SU-DHL-6 (cell line): ENCODE measurements around the gene HNRNPM.

ENCODE experiments used
- H2AFZ ChIP-seq: fragments of 200-600 bp; sonication (generic); 2 replicates; pipeline ENCODE4 v1.6.1; 2014; ENCODE audit warnings: low read depth, mild to moderate bottlenecking, moderate library complexity, mixed read lengths, antibody characterized with exemption, low read length; ENCODE audit not compliant: severe bottlenecking
- H3F3A ChIP-seq: fragments of 200-600 bp; shearing (Covaris generic); 2 replicates; pipeline ENCODE4 v1.6.0; 2016; ENCODE audit warnings: antibody characterized with exemption, mild to moderate bottlenecking; ENCODE audit not compliant: insufficient read depth
- H3K27ac ChIP-seq: fragments of 200-600 bp; sonication (generic); 2 replicates; pipeline ENCODE4 v1.5.1; 2016; ENCODE audit warnings: low read depth, mild to moderate bottlenecking, low read length, moderate library complexity, mixed read lengths
- H3K27me3 ChIP-seq: fragments of 200-600 bp; sonication (generic), shearing (Covaris generic); 2 replicates; pipeline ENCODE4 v1.6.0; 2014; ENCODE audit warnings: mild to moderate bottlenecking, low read length
- H3K36me3 ChIP-seq: fragments of 200-600 bp; sonication (generic); 2 replicates; pipeline ENCODE4 v1.6.1; 2014; ENCODE audit warnings: mild to moderate bottlenecking, low read length, mixed read lengths
- H3K4me2 ChIP-seq: fragments of 300-600, 200-600 bp; shearing (Covaris generic), sonication (generic); 2 replicates; pipeline ENCODE4 v1.6.0; 2014; ENCODE audit warnings: low read length, low read depth, mild to moderate bottlenecking; ENCODE audit not compliant: poor library complexity, severe bottlenecking
- H3K4me3 ChIP-seq: fragments of 200-600 bp; sonication (generic); 2 replicates; pipeline ENCODE4 v1.5.1; 2014; ENCODE audit warnings: antibody characterized with exemption, low read length, mild to moderate bottlenecking, mixed read lengths; ENCODE audit not compliant: insufficient read depth, poor library complexity, severe bottlenecking
- H3K79me2 ChIP-seq: fragments of 200-600 bp; sonication (generic); 2 replicates; pipeline ENCODE4 v1.6.1; 2014; ENCODE audit warnings: mild to moderate bottlenecking, low read length, moderate library complexity; ENCODE audit not compliant: insufficient read depth
- H3K9ac ChIP-seq: fragments of 200-600 bp; sonication (generic); 2 replicates; pipeline ENCODE4 v1.7.0; 2014; ENCODE audit warnings: mild to moderate bottlenecking, low read length
- H3K9me2 ChIP-seq: fragments of 200-600 bp; sonication (generic); replicated peaks from 2 replicates; pipeline ENCODE4 v1.6.1; 2014; ENCODE audit warnings: low read length; ENCODE audit not compliant: insufficient read depth
- H3K9me3 ChIP-seq: fragments of 200-600 bp; sonication (generic); 2 replicates; pipeline ENCODE4 v1.6.1; 2014; ENCODE audit warnings: low read length, mixed read lengths; ENCODE audit not compliant: insufficient read depth
- H4K20me1 ChIP-seq: fragments of 200-600 bp; sonication (generic); 2 replicates; pipeline ENCODE4 v1.6.1; 2014; ENCODE audit warnings: low read depth, mild to moderate bottlenecking, antibody characterized with exemption, low read length, moderate library complexity, mixed read lengths
- EZH2phosphoT487 ChIP-seq: fragments of 200-600 bp; sonication (generic), shearing (Covaris generic); conservative IDR thresholded peaks from 2 replicates; pipeline ENCODE4 v1.6.1; 2018; ENCODE audit warnings: mild to moderate bottlenecking, antibody characterized with exemption, low read length, moderate library complexity, mixed read lengths
- TF ChIP-seq, protein P1 (sequence below): fragments of 200-600 bp; sonication (generic); IDR thresholded peaks from one replicate; pipeline ENCODE4 v1.5.1; 2017; ENCODE audit warnings: antibody characterized with exemption, mild to moderate bottlenecking, low read length, moderate library complexity; ENCODE audit not compliant: insufficient read depth, poor library complexity, severe bottlenecking

The HNRNPM gene

DNA sequence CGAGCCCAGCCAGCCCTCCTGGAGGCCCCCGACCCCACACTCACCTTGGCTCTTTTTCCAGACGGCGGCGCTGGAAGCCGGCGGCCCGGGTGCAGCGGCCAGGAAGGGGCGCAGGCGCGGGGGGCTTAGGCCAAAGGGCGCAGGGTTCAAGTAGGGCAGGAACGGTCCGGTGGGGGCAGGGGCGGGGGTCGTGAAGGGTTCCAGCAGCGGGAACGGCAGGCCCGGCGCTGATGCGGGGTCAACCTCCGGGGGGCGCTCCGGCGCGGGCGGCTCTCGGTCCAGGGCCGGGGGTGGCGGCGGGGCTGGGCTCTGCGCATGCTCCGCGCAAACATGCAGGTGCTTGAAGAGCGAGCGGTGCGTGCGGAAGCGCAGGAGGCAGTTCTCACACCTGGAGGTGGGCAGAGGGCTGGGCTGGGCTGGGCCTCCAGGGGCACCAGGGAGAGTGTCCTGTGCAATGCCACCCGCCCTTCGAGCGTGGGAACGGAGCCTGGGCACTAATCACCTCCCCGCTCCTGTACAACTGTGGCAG is 66.9 kb downstream of the HNRNPM start:
- H3K27ac ChIP-seq, result no peak overlapping the region
- H2AFZ ChIP-seq, result no peak overlapping the region

DNA sequence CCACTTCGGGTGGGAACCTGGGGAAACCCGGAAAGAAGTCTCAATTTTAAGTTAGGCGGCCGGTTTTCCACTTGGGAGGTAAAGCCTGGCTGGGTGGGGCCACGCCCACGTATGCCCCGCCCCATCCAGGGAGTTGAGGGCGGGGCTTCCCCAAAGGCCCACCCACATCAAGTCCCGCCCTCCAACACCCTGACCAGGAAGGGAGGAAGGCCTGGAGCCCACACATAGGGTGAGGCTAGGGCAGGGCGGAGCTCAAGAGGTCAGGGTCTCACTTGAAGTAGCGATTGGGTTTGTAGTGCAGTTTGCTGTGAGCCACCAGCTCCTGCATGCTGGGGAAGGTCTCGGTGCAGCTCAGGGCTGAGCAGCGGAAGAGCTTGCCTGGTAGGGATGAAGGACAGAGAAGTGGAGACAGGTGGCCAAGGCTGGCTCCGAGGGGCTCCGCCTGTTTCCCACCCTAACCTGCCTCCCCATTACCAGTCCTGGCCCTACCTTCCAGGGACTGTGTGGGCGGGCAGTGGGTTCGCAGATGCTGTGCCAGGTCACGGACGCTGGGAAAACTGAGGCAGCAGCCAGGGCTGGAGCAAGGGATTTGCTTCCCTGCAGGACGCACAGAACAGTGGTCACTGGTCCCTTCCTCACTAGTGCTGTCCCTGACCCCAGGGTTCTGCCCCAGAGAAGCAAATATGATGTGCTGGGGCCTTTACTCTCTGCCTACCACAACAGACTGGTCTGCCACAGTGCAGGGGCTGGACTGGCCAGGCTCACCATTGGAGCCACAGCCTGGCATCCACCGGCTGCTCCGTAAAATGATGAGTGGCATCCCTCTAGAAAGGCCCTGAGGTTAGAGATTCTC is 67.6 kb downstream of the HNRNPM start:
- no peaks in the 10 kb centered on the region for H3K9me3 ChIP-seq
- no peak overlapping the region for H3K27ac ChIP-seq
- H3K9ac ChIP-seq, result no peak overlapping the region; the same call in 1 of the 2 replicates
- no peaks in the 10 kb centered on the region for H3F3A ChIP-seq
- no peak overlapping the region for H3K4me2 ChIP-seq
- no peaks in the 10 kb centered on the region for H3K9me2 ChIP-seq
- H2AFZ ChIP-seq, result no peak overlapping the region
- no peaks in the 10 kb centered on the region for H4K20me1 ChIP-seq
- H3K79me2 ChIP-seq, result peaks cover 7% of the 10 kb centered on the region; the same call in 1 of the 2 replicates
- no peak overlapping the region for H3K4me3 ChIP-seq
- no peak for TF ChIP-seq EZH2phosphoT487
- no peaks in the 10 kb centered on the region for H3K27me3 ChIP-seq
- H3K36me3 ChIP-seq, result no peaks in the 10 kb centered on the region

More for the DNA sequence above, 66.9 kb downstream of the HNRNPM start:
- Histone ChIP-seq H4K20me1 (no peaks in the 10 kb centered on the region), H3K9me2 (no peaks in the 10 kb centered on the region), H3K27me3 (no peaks in the 10 kb centered on the region), H3K9me3 (no peaks in the 10 kb centered on the region), H3K9ac (no peak overlapping the region), H3K79me2 (peaks cover 7% of the 10 kb centered on the region; the same call in 1 of the 2 replicates), H3F3A (no peaks in the 10 kb centered on the region), H3K4me2 (no peak overlapping the region), H3K36me3 (no peaks in the 10 kb centered on the region), H3K4me3 (no peak overlapping the region)
- no peak for TF ChIP-seq EZH2phosphoT487
- TF ChIP-seq, protein P1, sequence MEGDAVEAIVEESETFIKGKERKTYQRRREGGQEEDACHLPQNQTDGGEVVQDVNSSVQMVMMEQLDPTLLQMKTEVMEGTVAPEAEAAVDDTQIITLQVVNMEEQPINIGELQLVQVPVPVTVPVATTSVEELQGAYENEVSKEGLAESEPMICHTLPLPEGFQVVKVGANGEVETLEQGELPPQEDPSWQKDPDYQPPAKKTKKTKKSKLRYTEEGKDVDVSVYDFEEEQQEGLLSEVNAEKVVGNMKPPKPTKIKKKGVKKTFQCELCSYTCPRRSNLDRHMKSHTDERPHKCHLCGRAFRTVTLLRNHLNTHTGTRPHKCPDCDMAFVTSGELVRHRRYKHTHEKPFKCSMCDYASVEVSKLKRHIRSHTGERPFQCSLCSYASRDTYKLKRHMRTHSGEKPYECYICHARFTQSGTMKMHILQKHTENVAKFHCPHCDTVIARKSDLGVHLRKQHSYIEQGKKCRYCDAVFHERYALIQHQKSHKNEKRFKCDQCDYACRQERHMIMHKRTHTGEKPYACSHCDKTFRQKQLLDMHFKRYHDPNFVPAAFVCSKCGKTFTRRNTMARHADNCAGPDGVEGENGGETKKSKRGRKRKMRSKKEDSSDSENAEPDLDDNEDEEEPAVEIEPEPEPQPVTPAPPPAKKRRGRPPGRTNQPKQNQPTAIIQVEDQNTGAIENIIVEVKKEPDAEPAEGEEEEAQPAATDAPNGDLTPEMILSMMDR, result no peak

DNA sequence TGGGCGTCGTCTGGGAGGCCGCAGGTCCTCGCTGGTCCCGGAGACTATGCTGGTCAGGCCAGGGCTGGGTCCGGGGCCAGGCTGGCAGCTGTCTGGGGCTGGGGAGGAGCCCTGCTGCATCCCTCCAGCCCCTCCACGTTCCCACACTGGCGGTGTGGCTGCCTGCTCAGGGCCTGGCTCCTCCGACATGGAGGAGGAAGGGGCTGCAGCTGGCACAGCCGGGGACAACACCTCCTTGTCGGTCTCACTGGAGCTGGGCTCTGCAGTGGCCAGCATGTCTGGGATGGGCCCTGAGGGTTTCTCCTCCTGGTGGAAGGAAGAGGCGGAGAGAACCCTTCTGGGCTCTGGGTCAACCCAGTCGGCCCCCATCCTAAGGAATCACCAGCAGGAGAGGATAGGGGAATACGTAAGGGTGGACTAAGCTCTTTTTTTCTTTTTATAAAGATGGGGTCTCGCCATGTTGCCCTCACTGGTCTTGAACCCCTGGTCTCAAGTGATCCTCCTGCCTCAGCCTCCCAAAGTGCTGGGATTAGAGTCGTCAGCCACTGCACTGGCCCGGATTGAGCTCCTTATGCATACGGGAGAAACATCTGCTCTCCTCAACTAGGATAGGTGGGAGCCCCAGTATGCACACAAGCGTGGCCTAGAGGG is 68.4 kb downstream of the HNRNPM start:
- Histone ChIP-seq H2AFZ (peak overlapping the region; percentile 58), H3K4me3 (peak overlapping the region; percentile 62), H3K9ac (peak overlapping the region; percentile 79), H3K4me2 (peak overlapping the region; percentile 89), H3K36me3 (no peaks in the 10 kb centered on the region), H3K27ac (peak overlapping the region; percentile 80), H3K79me2 (peaks cover 7% of the 10 kb centered on the region; the same call in 1 of the 2 replicates), H3K9me3 (no peaks in the 10 kb centered on the region), H4K20me1 (no peaks in the 10 kb centered on the region), H3F3A (no peaks in the 10 kb centered on the region), H3K27me3 (no peaks in the 10 kb centered on the region), H3K9me2 (no peaks in the 10 kb centered on the region)
- TF ChIP-seq, protein P1, result no peak
- TF ChIP-seq EZH2phosphoT487, result no peak
